Muscle of arm (tissue), 12 donors: ENCODE data around the gene CCNJL. TPM values are rescaled to one million over a fixed set of nuclear protein-coding genes. Genes with fewer than 3 reads are reported as not detected.

Source experiments
- DNase-seq: peaks from one replicate; pipeline ENCODE4 v3.0.0-alpha.2; 2013
- polyA plus RNA-seq, 12 donors: library from polyadenylated mRNA; unstranded; fragments of 120-200 nt; gene quantifications; one replicate each; pipeline ENCODE4 v1.2.1, GENCODE V29; 2013; ENCODE audit not compliant: insufficient read length in 12 of 12

The CCNJL gene
- polyA plus RNA-seq, 12 donors = 4.3 to 10.4 (median 5.9) TPM; not detected in 1

GRCh38 chr5:160229190-160229742, 83.1 kb downstream of the CCNJL start, which contains the start of gene FABP6:
Gene FABP6 (plus strand): TSS chr5:160229506. CDS start chr5:160229558, 52 bp downstream.
- DNase-seq = no peak

GRCh38 chr5:160227012-160227411, 85.4 kb downstream of the CCNJL start:
- no peak for DNase-seq

GRCh38 chr5:160221082-160221481, 91.3 kb downstream of the CCNJL start:
- DNase-seq = no peak

GRCh38 chr5:160219356-160219755, 93.0 kb downstream of the CCNJL start:
- DNase-seq = no peak

GRCh38 chr5:160213537-160213936, 98.8 kb downstream of the CCNJL start:
- no peak for DNase-seq

GRCh38 chr5:160211352-160211751, 101.0 kb downstream of the CCNJL start:
- DNase-seq = no peak

- DNase-seq = no peak
These were observed 101.8 kb downstream of the CCNJL start for GRCh38 chr5:160210606-160211005.

- DNase-seq = no peak
These were observed 102.4 kb downstream of the CCNJL start for GRCh38 chr5:160209917-160210316.

- no peak for DNase-seq
These were observed 105.3 kb downstream of the CCNJL start for GRCh38 chr5:160207061-160207460.

Other genes with a start within 250 kb of the CCNJL start
- 10 to 100 TPM in 11 of 12 donors, not detected in 1; 14.7 to 31.0 (median 16.3) TPM for gene PWWP2A, start 193.1 kb downstream of the CCNJL start, polyA plus RNA-seq
- under 1 TPM in 2 of 12 donors, not detected in 10; 0.18 to 0.30 TPM for gene FABP6, start 83.1 kb downstream of the CCNJL start, polyA plus RNA-seq
- gene C1QTNF2, start 58.1 kb upstream of the CCNJL start, polyA plus RNA-seq = 10 to 100 TPM in 10 of 12 donors, 1 to 10 TPM in 1, not detected in 1; 8.7 to 34.0 (median 22.4) TPM
- 10 to 100 TPM in 8 of 12 donors, 1 to 10 TPM in 3, not detected in 1; 6.1 to 16.3 (median 10.8) TPM for gene FAM200C, start 87.5 kb upstream of the CCNJL start, polyA plus RNA-seq
- gene SLU7, start 106.5 kb upstream of the CCNJL start, polyA plus RNA-seq = 10 to 100 TPM in 11 of 12 donors, not detected in 1; 33.5 to 54.1 (median 41.9) TPM
- gene PTTG1, start 109.3 kb upstream of the CCNJL start, polyA plus RNA-seq = 10 to 100 TPM in 11 of 12 donors, not detected in 1; 17.0 to 55.8 (median 37.8) TPM